SJSA1 (cell line): ENCODE data around the gene CNTNAP5. TPM values are rescaled to one million over a fixed set of nuclear protein-coding genes. Genes with fewer than 3 reads are reported as not detected.

Experiments
- DNase-seq, 2 experiments: peaks; one replicate each; pipeline ENCODE4 v3.0.0-alpha.2; 2015 to 2020; ENCODE audit warnings: low spot score in 2 of 2, low read depth in 1 of 2
- H3K27ac ChIP-seq: fragments of 250-450 bp; sonication (Bioruptor Pico); 2 replicates; pipeline ENCODE4 v1.5.1; 2020; ENCODE audit warnings: mild to moderate bottlenecking, moderate library complexity
- H3K27me3 ChIP-seq: fragments of 250-450 bp; sonication (Bioruptor Pico); replicated peaks from 2 replicates; pipeline ENCODE4 v1.5.1; 2020; ENCODE audit warnings: mild to moderate bottlenecking, moderate library complexity
- H3K36me3 ChIP-seq: fragments of 250-450 bp; sonication (Bioruptor Pico); 2 replicates; pipeline ENCODE4 v1.5.1; 2020; ENCODE audit warnings: mild to moderate bottlenecking
- H3K4me1 ChIP-seq: fragments of 250-450 bp; sonication (Bioruptor Pico); replicated peaks from 2 replicates; pipeline ENCODE4 v1.6.1; 2021; ENCODE audit warnings: mild to moderate bottlenecking
- H3K4me3 ChIP-seq: fragments of 250-450 bp; sonication (Bioruptor Pico); 2 replicates; pipeline ENCODE4 v1.5.1; 2020; ENCODE audit warnings: mild to moderate bottlenecking
- H3K9me3 ChIP-seq: fragments of 250-450 bp; sonication (Bioruptor Pico); replicated peaks from 2 replicates; pipeline ENCODE4 v1.5.1; 2020; ENCODE audit warnings: mild to moderate bottlenecking
- total RNA-seq: library from RNA; depleted of rRNA; stranded (reverse); fragments of >200 nt; shearing (Covaris generic); gene quantifications from 2 replicates; pipeline ENCODE4 v1.2.3, GENCODE V29; 2014

CNTNAP5 gene
- total RNA-seq, 1 experiment from 2014 or later = not detected

- DNase-seq = no peak
- H3K27me3 ChIP-seq = no peaks in the 10 kb centered on the region
- no peaks in the 10 kb centered on the region for H3K4me1 ChIP-seq
- H3K27ac ChIP-seq = no peak overlapping the region
- peaks cover 11% of the 10 kb centered on the region; the same call in 1 of the 2 replicates for H3K9me3 ChIP-seq
- no peak overlapping the region for H3K4me3 ChIP-seq
- H3K36me3 ChIP-seq = no peaks in the 10 kb centered on the region
Observed at GRCh38 chr2:124561486-124561885, 536.4 kb downstream of the CNTNAP5 start.

- Histone ChIP-seq H3K27me3 (no peaks in the 10 kb centered on the region), H3K9me3 (peaks cover 8% of the 10 kb centered on the region; the same call in 1 of the 2 replicates), H3K4me1 (no peaks in the 10 kb centered on the region), H3K27ac (no peak overlapping the region), H3K36me3 (no peaks in the 10 kb centered on the region), H3K4me3 (no peak overlapping the region)
- no peak for DNase-seq
Observed at GRCh38 chr2:124563426-124563825, 538.3 kb downstream of the CNTNAP5 start.

- no peaks in the 10 kb centered on the region for H3K36me3 ChIP-seq
- peaks cover 5% of the 10 kb centered on the region; the same call in 1 of the 2 replicates for H3K9me3 ChIP-seq
- no peak overlapping the region for H3K4me3 ChIP-seq
- no peak overlapping the region for H3K27ac ChIP-seq
- no peak for DNase-seq
- H3K27me3 ChIP-seq = no peaks in the 10 kb centered on the region
- H3K4me1 ChIP-seq = no peaks in the 10 kb centered on the region
Observed at GRCh38 chr2:124566518-124566970, 541.5 kb downstream of the CNTNAP5 start.

- H3K27ac ChIP-seq = no peak overlapping the region
- H3K27me3 ChIP-seq = no peaks in the 10 kb centered on the region
- H3K4me3 ChIP-seq = no peak overlapping the region
- H3K36me3 ChIP-seq = no peaks in the 10 kb centered on the region
- no peaks in the 10 kb centered on the region for H3K4me1 ChIP-seq
- DNase-seq = no peak
- H3K9me3 ChIP-seq = no peaks in the 10 kb centered on the region; the same call in 1 of the 2 replicates
Observed at GRCh38 chr2:124570872-124571271, 545.8 kb downstream of the CNTNAP5 start.

- no peaks in the 10 kb centered on the region for H3K27me3 ChIP-seq
- H3K27ac ChIP-seq = no peak overlapping the region
- no peaks in the 10 kb centered on the region for H3K36me3 ChIP-seq
- no peak overlapping the region for H3K4me3 ChIP-seq
- DNase-seq = no peak
- no peaks in the 10 kb centered on the region; the same call in 1 of the 2 replicates for H3K9me3 ChIP-seq
- no peaks in the 10 kb centered on the region for H3K4me1 ChIP-seq
Observed at GRCh38 chr2:124571836-124572235, 546.7 kb downstream of the CNTNAP5 start.

GRCh38 chr2:124572934-124573634 is 548.0 kb downstream of the CNTNAP5 start:
- Histone ChIP-seq H3K4me1 (no peaks in the 10 kb centered on the region), H3K27me3 (no peaks in the 10 kb centered on the region), H3K36me3 (no peaks in the 10 kb centered on the region), H3K4me3 (no peak overlapping the region), H3K27ac (no peak overlapping the region), H3K9me3 (no peaks in the 10 kb centered on the region; the same call in 1 of the 2 replicates)
- no peak for DNase-seq

GRCh38 chr2:124575497-124575896 is 550.4 kb downstream of the CNTNAP5 start:
- H3K4me1 ChIP-seq = no peaks in the 10 kb centered on the region
- no peak overlapping the region for H3K4me3 ChIP-seq
- H3K27ac ChIP-seq = no peak overlapping the region
- no peaks in the 10 kb centered on the region for H3K36me3 ChIP-seq
- DNase-seq = no peak
- H3K27me3 ChIP-seq = no peaks in the 10 kb centered on the region
- peaks cover 7% of the 10 kb centered on the region; the same call in 1 of the 2 replicates for H3K9me3 ChIP-seq

- H3K36me3 ChIP-seq = no peaks in the 10 kb centered on the region
- H3K4me3 ChIP-seq = no peak overlapping the region
Observed at GRCh38 chr2:124580263-124580662, 555.2 kb downstream of the CNTNAP5 start.

GRCh38 chr2:124582387-124582786 is 557.3 kb downstream of the CNTNAP5 start:
- H3K4me1 ChIP-seq = no peaks in the 10 kb centered on the region
- H3K27ac ChIP-seq = no peak overlapping the region
- H3K4me3 ChIP-seq = no peak overlapping the region
- peaks cover 11% of the 10 kb centered on the region for H3K9me3 ChIP-seq
- H3K36me3 ChIP-seq = no peaks in the 10 kb centered on the region
- DNase-seq = no peak
- no peaks in the 10 kb centered on the region for H3K27me3 ChIP-seq

More at GRCh38 chr2:124580263-124580662, 555.2 kb downstream of the CNTNAP5 start:
- Histone ChIP-seq H3K9me3 (peaks cover 11% of the 10 kb centered on the region), H3K4me1 (no peaks in the 10 kb centered on the region), H3K27ac (no peak overlapping the region), H3K27me3 (no peaks in the 10 kb centered on the region)
- no peak for DNase-seq

GRCh38 chr2:124584615-124585014 is 559.5 kb downstream of the CNTNAP5 start:
- H3K9me3 ChIP-seq = peaks cover 10% of the 10 kb centered on the region
- no peak overlapping the region for H3K4me3 ChIP-seq
- H3K4me1 ChIP-seq = no peaks in the 10 kb centered on the region
- H3K27ac ChIP-seq = no peak overlapping the region
- no peak for DNase-seq
- no peaks in the 10 kb centered on the region for H3K36me3 ChIP-seq
- H3K27me3 ChIP-seq = no peaks in the 10 kb centered on the region

- no peak overlapping the region for H3K4me3 ChIP-seq
- H3K9me3 ChIP-seq = peaks cover 5% of the 10 kb centered on the region
- no peaks in the 10 kb centered on the region for H3K4me1 ChIP-seq
- H3K27me3 ChIP-seq = no peaks in the 10 kb centered on the region
- H3K27ac ChIP-seq = no peak overlapping the region
- DNase-seq = no peak
- no peaks in the 10 kb centered on the region for H3K36me3 ChIP-seq
Observed at GRCh38 chr2:124585277-124585676, 560.2 kb downstream of the CNTNAP5 start.

- DNase-seq = no peak
- Histone ChIP-seq H3K27me3 (no peaks in the 10 kb centered on the region), H3K4me1 (no peaks in the 10 kb centered on the region), H3K4me3 (no peak overlapping the region), H3K27ac (no peak overlapping the region), H3K36me3 (no peaks in the 10 kb centered on the region), H3K9me3 (peaks cover 4% of the 10 kb centered on the region; the same call in 1 of the 2 replicates)
Observed at GRCh38 chr2:124586210-124586609, 561.1 kb downstream of the CNTNAP5 start.

- Histone ChIP-seq H3K4me1 (no peaks in the 10 kb centered on the region), H3K9me3 (peaks cover 4% of the 10 kb centered on the region; the same call in 1 of the 2 replicates), H3K4me3 (no peak overlapping the region), H3K36me3 (no peaks in the 10 kb centered on the region), H3K27ac (no peak overlapping the region), H3K27me3 (no peaks in the 10 kb centered on the region)
- DNase-seq = no peak
Observed at GRCh38 chr2:124586835-124587234, 561.7 kb downstream of the CNTNAP5 start.

GRCh38 chr2:124589971-124590370 is 564.9 kb downstream of the CNTNAP5 start:
- Histone ChIP-seq H3K4me1 (no peaks in the 10 kb centered on the region), H3K36me3 (no peaks in the 10 kb centered on the region), H3K27me3 (no peaks in the 10 kb centered on the region), H3K27ac (no peak overlapping the region), H3K4me3 (no peak overlapping the region), H3K9me3 (no peaks in the 10 kb centered on the region; the same call in 1 of the 2 replicates)
- no peak for DNase-seq
